Osteocyte (in vitro differentiated cells): ENCODE results near the gene TEX28. TPM values are rescaled to one million over a fixed set of nuclear protein-coding genes. Genes with fewer than 3 reads are reported as not detected.
"Not testable (repeated sequence)": the region's sequence is repeated elsewhere in the genome, so short reads cannot be mapped to it uniquely, and the experiment has no call there.

Experiments used
- DNase-seq: peaks from one replicate; pipeline ENCODE4 v3.0.0; 2021; ENCODE audit warnings: mixed read lengths; ENCODE audit not compliant: unreplicated experiment; ENCODE audit errors: extremely low spot score
- H3K27ac Mint-ChIP-seq: one replicate; pipeline ENCODE4 v1.8.0; 2021; ENCODE audit warnings: mild to moderate bottlenecking, mixed read lengths; ENCODE audit not compliant: unreplicated experiment
- H3K27me3 Mint-ChIP-seq: one replicate; pipeline ENCODE4 v1.8.0; 2021; ENCODE audit warnings: mixed read lengths; ENCODE audit not compliant: unreplicated experiment
- H3K36me3 Mint-ChIP-seq: one replicate; pipeline ENCODE4 v1.8.0; 2021; ENCODE audit warnings: mixed read lengths; ENCODE audit not compliant: unreplicated experiment
- H3K4me1 Mint-ChIP-seq: one replicate; pipeline ENCODE4 v1.8.0; 2021; ENCODE audit warnings: mixed read lengths; ENCODE audit not compliant: unreplicated experiment
- H3K4me3 Mint-ChIP-seq: one replicate; pipeline ENCODE4 v1.8.0; 2021; ENCODE audit warnings: mild to moderate bottlenecking, moderate library complexity, mixed read lengths; ENCODE audit not compliant: unreplicated experiment
- H3K9me3 Mint-ChIP-seq: one replicate; pipeline ENCODE4 v1.8.0; 2021; ENCODE audit warnings: mixed read lengths; ENCODE audit not compliant: unreplicated experiment
- CTCF ChIP-seq: fragments of 200-600 bp; sonication (generic); IDR thresholded peaks from 2 replicates; pipeline ENCODE4 v1.5.0; 2021; ENCODE audit warnings: antibody characterized with exemption, mild to moderate bottlenecking, moderate library complexity
- total RNA-seq: library from RNA; stranded (reverse); gene quantifications from 2 replicates; pipeline ENCODE4 v1.2.1, GENCODE V29; 2021

Gene TEX28
- total RNA-seq, 1 donor from 2014 or later = not detected

DNA sequence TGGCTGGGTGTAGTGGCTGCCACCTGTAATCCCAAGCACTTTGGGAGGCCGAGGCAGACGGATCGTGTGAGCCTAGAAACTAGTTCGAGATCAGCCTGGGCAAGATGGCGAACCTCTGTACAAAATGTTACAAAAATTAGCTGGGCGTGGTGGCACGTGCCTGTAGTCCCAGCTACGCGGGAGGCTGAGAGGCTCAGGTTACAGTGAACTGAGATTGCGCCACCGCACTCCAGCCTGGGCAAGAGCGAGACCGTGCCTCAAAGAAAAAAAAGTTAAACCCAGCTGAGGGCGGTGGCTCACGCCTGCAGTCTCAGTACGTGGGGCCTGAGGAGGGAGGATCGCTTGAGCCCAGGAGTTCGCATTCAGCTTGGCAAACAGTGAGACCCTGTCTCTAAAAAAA lies 1.8 kb upstream of the TEX28 start:
- no peaks in the 10 kb centered on the region for H3K36me3 Mint-ChIP-seq
- no peaks in the 10 kb centered on the region for H3K4me1 Mint-ChIP-seq
- H3K27me3 Mint-ChIP-seq = no peaks in the 10 kb centered on the region
- no peak for TF ChIP-seq CTCF
- H3K27ac Mint-ChIP-seq = no peak overlapping the region
- DNase-seq = no peak
- H3K9me3 Mint-ChIP-seq = peaks cover 4% of the 10 kb centered on the region
- no peak overlapping the region for H3K4me3 Mint-ChIP-seq

DNA sequence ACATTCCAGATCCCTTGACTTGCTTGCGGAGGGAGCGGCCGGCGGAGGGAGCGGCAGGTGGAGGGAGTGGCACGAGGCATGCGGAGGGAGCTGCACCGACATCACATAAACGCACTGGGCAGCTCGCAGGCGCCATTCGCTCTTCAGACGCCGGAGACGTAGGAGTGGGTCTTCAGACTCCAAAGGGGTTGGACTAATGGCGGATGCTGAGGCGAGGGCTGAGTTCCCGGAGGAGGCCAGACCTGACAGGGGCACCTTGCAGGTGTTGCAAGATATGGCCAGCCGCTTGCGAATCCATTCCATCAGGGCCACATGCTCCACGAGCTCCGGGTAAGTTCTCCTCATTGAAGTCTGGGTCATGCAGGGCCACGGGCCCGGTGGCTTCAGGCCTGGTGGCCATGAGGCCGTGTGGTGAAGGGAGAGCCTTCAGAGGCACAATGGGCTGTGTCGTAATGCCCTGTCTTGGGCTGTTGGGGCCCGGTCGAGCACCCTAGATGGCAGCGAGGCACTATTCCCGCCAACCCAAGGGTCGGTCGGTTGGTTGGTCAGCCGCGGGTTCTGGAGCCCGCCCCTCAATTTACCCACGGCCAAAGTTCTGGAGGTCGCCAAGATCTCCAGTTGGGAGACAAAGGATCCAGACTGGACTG lies 863 bp upstream of the TEX28 start, which contains the start of gene TKTL1:
Gene TKTL1, plus strand, starts transcription at position 132 of the 647 bp plus-strand sequence. Its CDS starts 65 bp downstream, at position 197.
- Mint-ChIP-seq H3K9me3 (peaks cover 4% of the 10 kb centered on the region), H3K4me1 (no peaks in the 10 kb centered on the region), H3K36me3 (no peaks in the 10 kb centered on the region), H3K27me3 (no peaks in the 10 kb centered on the region), H3K4me3 (no peak within 1 kb of the TSS), H3K27ac (no peak within 1 kb of the TSS)
- no peak for DNase-seq
- no peak for TF ChIP-seq CTCF

GRCh38 chrX:154286406-154286805 lies 8.5 kb downstream of the TEX28 start:
- not testable (repeated sequence) for H3K4me1 Mint-ChIP-seq, H3K27ac Mint-ChIP-seq, DNase-seq, H3K27me3 Mint-ChIP-seq, H3K9me3 Mint-ChIP-seq, H3K4me3 Mint-ChIP-seq, H3K36me3 Mint-ChIP-seq

DNA sequence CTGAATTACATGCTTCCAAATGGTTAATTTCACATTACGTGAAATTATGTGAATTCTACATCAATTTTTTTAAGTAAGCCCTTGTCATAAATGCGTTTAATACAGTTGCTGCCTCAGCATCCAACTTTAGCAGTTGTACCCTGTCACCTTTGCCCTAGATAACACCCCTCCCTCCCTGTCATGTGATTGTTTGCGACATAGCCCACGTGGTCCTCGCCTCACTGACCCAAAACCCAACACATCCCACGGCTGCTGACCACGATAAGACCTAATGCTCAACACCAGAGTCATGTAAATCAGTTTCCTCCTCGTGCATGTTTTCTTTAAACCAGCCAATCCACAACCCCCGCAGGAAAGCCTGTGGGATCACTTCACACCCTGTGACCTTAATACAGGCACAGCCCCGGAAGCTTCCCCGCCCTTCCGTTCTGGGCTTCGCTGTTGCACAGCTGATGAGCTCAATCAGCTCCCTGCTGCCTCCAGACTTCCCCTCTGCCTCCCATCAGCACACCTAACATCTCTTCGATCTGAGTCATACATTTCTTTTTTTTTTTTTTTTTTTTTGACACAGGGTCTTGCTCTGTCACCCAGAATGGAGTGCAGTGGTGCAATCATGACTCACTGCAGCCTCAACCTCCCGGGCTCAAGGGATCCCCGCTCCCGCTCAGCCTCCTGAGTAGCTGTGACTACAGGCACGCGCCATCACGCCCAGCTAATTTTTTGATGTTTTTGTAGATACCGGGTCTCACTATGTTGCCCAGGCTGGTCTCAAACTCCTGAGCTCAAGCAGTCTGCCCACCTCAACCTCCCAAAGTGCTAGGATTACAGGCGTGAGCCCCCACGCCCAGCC lies 10.2 kb downstream of the TEX28 start:
- H3K27ac Mint-ChIP-seq, H3K4me1 Mint-ChIP-seq, H3K36me3 Mint-ChIP-seq, H3K9me3 Mint-ChIP-seq, H3K27me3 Mint-ChIP-seq, H3K4me3 Mint-ChIP-seq, DNase-seq: not testable (repeated sequence)

- not testable (repeated sequence) for H3K4me1 Mint-ChIP-seq, H3K27ac Mint-ChIP-seq, DNase-seq, H3K9me3 Mint-ChIP-seq, H3K36me3 Mint-ChIP-seq, H3K4me3 Mint-ChIP-seq, H3K27me3 Mint-ChIP-seq
Measured at GRCh38 chrX:154269245-154269644, 25.7 kb downstream of the TEX28 start.

DNA sequence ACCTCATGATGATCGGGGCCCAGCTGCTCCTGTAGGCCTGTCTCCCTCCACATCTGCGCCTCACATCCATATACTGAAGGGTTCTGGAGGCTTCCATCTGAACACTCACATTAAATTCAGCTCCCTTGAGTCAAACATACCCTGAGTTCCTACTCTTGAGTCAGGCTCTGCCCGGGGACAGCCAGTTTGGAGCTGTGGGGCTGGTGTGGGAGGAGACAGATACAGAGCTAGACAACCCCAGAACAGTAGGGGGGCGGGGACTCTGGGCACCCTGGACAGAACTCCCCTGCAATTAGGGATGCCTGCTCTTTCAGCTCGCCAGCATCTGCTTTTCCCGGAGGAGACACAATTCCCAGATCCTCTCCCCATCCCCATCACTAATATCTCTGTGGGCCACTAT lies 31.9 kb downstream of the TEX28 start:
- not testable (repeated sequence) for H3K9me3 Mint-ChIP-seq, H3K4me3 Mint-ChIP-seq, H3K27ac Mint-ChIP-seq, H3K27me3 Mint-ChIP-seq, H3K4me1 Mint-ChIP-seq, DNase-seq, H3K36me3 Mint-ChIP-seq

DNA sequence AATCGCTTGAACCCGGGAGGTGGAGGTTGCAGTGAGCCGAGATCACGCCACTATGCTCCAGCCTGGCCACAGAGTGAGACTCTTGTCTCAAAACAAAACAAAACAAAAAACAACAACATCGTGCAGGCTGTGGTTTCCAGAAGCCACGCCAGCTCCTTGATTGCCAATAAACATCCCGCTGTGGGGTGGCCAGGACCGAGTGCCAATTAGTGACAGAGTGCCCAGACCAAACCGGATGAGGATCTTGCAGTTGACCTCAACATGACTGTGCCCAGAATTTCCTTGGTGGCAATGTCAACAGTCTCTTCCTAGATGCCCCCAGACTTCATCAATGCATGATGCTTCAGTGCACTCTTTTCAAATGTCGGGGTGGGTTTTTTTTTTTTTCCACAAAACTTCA lies 36.2 kb downstream of the TEX28 start:
- not testable (repeated sequence) for H3K27ac Mint-ChIP-seq, H3K4me3 Mint-ChIP-seq, H3K27me3 Mint-ChIP-seq, H3K36me3 Mint-ChIP-seq, H3K4me1 Mint-ChIP-seq, DNase-seq, H3K9me3 Mint-ChIP-seq

- not testable (repeated sequence) for H3K4me3 Mint-ChIP-seq, H3K4me1 Mint-ChIP-seq, H3K36me3 Mint-ChIP-seq, H3K9me3 Mint-ChIP-seq, DNase-seq, H3K27ac Mint-ChIP-seq, H3K27me3 Mint-ChIP-seq
Measured at GRCh38 chrX:154257282-154257681, 37.6 kb downstream of the TEX28 start, which contains the start of gene OPN1MW3. TSS of gene OPN1MW3 (plus strand) at chrX:154257582. CDS start at chrX:154257620, 38 bp downstream.

DNA sequence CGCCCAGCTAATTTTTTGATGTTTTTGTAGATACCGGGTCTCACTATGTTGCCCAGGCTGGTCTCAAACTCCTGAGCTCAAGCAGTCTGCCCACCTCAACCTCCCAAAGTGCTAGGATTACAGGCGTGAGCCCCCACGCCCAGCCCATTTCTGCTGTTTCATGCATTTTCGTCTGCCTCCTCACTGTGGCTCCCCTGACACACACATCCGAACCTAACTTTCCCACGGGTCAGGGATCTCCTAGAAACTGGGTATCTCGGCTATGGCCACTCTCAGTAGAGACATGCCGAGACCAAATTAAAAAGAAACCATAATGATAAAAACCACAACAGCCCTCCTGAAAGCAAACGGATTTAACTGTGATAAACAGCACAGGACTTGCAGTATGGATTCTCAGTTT lies 46.8 kb downstream of the TEX28 start:
- H3K4me1 Mint-ChIP-seq, H3K36me3 Mint-ChIP-seq, H3K4me3 Mint-ChIP-seq, DNase-seq, H3K9me3 Mint-ChIP-seq, H3K27ac Mint-ChIP-seq, H3K27me3 Mint-ChIP-seq: not testable (repeated sequence)

DNA sequence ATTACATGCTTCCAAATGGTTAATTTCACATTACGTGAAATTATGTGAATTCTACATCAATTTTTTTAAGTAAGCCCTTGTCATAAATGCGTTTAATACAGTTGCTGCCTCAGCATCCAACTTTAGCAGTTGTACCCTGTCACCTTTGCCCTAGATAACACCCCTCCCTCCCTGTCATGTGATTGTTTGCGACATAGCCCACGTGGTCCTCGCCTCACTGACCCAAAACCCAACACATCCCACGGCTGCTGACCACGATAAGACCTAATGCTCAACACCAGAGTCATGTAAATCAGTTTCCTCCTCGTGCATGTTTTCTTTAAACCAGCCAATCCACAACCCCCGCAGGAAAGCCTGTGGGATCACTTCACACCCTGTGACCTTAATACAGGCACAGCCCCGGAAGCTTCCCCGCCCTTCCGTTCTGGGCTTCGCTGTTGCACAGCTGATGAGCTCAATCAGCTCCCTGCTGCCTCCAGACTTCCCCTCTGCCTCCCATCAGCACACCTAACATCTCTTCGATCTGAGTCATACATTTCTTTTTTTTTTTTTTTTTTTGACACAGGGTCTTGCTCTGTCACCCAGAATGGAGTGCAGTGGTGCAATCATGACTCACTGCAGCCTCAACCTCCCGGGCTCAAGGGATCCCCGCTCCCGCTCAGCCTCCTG lies 47.4 kb downstream of the TEX28 start:
- H3K27ac Mint-ChIP-seq, DNase-seq, H3K4me1 Mint-ChIP-seq, H3K27me3 Mint-ChIP-seq, H3K9me3 Mint-ChIP-seq, H3K36me3 Mint-ChIP-seq, H3K4me3 Mint-ChIP-seq: not testable (repeated sequence)
